GDM1 (cell line): ENCODE data around the gene CRPPA.
"Not testable (repeated sequence)": the region's sequence is repeated elsewhere in the genome, so short reads cannot be mapped to it uniquely, and the experiment has no call there.

Experiments used
- DNase-seq: peaks from one replicate; lab custom pipeline; 2025; lab: John Stamatoyannopoulos, UW

Gene CRPPA

DNA sequence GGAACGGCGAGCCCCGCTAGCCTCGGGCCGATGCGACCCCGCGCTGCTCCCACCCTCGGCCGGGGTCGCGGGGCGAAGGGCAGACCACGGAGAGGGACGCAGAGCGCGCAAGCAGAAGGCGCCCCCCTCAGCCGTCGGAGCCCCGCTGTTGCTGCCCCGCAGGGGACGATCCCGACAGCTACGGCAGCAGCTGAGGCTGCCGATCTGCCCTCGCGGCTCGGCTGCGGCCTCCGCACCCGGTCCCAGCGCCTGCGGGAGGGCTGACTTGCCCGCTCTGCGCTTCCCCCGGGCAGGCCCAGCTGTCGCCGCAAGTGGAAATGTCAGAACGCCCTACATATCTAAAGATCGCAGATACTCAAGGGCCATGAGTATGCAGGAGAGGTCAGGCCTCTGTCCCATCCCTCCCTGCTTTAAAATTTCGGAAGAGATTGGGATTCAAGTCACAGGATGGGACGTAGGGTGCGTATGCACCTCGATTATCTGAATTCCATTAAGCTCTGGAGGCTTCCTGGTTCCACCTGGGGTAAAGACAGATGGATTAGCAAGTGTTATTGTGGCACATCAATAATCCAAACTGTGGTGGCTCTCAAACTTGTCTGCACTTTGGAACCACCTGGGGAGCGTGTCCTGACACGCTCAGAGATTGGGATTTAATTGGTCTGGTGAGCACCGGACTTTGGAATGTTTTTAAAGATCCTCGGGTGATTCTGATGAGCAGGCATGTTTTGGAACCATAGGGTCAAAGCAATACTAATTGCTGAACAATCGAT is at the start of gene CRPPA:
TSS of gene CRPPA (minus strand) at position 206 of the 770 bp plus-strand sequence. CDS start 216 bp downstream, outside the sequence.
- DNase-seq, result no peak

GRCh38 chr7:16465469-16466361 is 44.4 kb upstream of the CRPPA start, which contains the start of gene SOSTDC1:
Gene SOSTDC1, minus strand, starts transcription at chr7:16465738. Its CDS starts 70 bp downstream, at chr7:16465668.
- peak; percentile 16 for DNase-seq

DNA sequence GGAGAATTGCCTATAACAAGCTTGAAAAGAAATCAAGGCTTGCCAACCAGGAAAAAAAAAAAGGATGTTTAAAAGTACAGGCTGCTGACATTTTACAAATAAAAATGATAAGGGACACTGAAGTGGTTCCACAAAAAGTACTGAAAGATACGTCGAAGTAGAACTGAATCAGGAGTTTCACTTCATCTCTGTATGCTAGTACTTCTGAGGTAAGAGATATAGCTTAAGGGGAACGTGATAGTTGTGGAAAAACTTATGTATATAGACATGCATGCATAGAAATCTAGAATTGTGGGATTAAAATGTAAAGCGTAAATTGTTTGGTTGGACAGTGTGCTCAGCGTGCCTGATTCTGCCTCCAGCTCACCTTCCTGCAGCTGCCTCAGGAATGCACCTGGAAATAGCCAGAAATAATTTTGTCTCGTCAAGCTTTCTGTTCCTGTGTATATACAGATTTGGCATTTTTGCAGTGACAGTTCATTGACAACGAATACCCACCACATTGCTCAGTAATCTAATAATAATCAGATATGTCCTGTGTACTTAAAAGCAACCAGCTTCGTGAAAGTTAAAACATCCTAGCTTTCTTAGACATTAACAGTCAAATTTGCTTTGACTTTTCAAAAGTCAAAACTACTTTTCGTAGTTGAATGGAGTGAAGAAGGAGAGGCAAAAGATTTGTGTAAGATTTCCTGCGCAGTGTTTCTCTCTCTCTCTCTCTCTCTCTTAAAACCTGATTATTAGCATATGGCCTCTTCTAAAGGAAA is 42.8 kb upstream of the CRPPA start:
- no peak for DNase-seq

DNA sequence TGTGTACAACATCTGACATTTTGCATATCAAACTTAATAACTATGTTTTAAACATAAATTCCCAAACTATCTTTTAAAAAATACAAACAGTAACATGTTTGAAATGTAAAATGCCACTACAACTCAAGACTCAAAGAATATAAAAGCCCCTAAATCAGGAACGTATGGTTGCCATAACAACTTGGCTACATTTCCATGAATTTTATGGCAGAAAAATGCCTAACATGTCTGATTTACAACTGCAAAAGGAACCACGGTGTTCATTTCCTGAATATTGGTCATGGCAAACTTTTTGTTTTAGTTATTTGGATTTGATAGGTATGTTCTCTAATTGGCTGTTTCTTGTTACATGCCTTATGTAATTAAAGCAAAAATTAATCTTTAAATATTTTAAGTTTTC is 42.2 kb upstream of the CRPPA start:
- no peak for DNase-seq

DNA sequence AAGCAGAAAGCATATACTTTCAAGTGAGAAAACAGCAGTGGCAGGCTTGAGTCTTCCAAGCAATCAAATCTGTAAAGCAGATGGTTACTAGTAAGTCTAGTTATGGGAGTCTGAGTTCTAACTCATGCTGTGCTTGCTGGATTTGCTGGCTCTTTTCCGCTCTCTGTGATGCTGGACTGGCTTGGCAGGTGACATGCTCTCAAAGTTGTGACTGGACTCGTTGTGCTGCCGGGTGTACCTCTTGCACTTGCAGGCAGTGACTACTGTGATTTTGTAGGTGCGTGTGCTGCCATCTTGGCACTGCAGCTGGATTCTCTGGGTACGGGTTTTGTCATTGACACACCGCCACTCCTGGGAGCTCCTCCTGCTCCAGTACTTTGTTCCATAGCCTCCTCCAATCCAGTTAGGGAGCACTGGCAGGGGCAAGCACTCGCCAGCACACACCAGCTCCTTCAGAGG is 41.1 kb upstream of the CRPPA start:
- no peak for DNase-seq

DNA sequence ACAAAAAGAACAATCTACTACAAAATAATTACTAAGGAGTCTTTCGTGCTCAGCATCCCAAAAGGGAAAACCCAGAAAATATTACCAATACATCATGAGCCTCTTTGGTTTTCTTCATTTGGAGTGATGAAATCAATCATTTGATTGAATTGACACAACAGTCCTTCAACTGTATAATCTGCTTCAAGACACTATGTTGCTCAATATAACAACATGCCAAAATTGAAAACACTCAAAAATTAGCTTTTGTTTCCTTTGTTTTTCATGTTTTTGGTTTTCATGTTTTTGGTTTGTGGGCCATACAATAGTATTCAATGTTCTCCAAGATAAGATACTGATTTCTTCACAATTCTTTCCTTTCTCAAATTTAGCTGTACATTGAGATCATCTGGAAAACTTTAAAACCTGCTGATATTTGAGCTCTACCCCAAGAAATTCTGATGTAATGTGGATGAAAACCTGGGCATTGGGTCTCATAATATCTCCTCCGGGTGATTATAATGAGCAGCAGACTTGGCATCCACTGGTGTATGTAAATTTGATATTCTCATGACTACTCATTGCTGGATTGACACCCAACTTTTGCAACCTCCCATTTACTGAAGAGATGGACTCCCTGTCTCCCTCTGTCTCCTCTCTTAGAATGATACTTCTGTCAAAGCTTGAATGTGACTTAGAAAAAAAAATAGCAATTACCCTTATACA is 39.6 kb upstream of the CRPPA start:
- no peak for DNase-seq

- not testable (repeated sequence) for DNase-seq
Measured at GRCh38 chr7:16456303-16456702, 35.0 kb upstream of the CRPPA start.

DNA sequence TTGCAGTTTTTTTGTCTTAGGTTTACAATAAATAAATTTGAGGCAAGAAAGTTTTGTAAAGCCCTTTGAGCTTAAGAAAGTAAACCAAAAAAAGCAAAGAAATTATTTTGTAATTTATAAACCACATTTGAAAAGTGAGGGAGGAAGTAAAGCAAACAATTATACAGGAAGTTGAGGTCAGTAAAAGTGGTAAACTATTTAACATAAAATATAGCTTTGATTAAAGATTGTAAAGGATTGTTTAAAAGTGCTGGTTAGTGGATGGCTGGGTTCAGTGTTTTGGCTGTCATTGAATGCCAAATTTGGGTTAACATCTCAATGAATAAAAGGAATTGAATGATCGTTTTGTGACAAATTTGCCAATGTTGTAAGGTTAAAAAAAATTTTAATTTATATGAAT is 34.3 kb upstream of the CRPPA start:
- DNase-seq, result no peak

DNA sequence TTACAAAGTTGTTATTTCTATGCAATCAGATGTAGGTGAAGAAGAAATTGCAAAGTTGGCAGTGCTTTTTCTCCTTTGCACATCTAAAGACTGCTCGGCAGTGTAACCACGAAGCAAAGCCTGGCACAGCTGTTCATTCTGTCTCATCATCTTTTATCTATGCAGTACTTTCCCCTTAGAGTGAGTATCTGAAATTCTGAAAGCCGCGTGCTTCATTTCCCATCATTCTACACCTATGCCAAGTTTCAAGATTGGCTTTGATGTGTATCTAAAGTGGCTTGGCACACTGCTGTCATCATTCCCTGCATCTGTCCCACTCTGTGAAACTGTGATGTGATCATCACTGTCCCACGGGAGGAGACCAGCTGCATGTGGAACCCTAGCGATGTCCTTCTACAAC is 29.0 kb upstream of the CRPPA start:
- DNase-seq, result no peak

DNA sequence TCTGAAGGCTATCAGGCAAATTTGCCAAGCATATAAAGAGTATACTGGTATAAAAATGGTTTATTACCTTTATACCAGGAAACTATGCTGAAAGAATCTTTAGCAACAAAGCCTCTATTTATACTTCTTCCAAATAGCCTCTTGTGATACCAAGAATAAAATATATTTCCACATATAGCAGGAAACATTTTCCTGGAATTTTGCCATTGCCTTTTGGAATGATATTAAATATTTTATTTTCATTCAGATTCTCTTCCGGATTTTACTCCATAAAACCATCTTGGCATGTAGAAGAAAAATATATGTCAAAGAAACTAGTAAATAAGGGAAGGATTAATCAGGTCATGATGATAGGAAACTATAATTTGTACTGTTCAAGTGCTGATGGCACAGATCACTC is 26.5 kb upstream of the CRPPA start:
- DNase-seq, result no peak

DNA sequence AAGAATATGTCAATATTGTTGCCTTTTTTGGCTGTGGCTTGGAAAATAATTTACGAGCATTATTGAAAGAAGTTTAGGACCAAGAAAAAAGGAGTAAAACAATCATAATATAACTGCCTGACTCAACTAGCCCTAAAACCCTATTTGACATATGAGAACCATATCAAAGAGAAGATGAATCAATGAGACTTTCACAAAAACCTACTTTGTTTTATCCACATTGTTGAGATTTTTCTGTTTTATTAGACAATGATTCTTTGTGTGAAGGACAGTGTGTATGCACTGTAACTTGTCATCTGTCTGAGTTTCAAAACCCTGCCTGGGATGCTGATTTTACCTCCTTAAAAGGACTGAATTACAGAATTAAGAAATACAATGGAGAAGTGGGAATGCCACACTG is 25.2 kb upstream of the CRPPA start:
- DNase-seq, result no peak

- not testable (repeated sequence) for DNase-seq
Measured at GRCh38 chr7:16443871-16444270, 22.5 kb upstream of the CRPPA start.

DNA sequence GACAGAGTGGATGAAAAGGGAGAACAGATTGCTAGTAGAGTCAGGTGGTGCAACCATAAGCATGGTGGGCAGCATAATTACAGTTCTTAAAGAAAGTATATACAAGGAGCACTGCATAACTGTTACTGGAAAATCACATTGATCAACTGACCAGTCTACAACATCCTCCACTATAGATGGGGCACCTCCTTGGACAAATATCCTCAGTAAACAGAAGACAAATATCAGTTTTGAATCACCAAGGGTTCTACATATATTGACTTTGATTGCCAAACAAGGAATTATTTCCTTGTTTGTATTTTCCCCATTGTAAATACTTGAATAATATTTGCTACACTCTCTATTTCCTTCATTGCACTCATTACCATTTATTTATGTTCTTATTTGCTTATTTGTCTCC is 17.6 kb upstream of the CRPPA start:
- no peak for DNase-seq

DNA sequence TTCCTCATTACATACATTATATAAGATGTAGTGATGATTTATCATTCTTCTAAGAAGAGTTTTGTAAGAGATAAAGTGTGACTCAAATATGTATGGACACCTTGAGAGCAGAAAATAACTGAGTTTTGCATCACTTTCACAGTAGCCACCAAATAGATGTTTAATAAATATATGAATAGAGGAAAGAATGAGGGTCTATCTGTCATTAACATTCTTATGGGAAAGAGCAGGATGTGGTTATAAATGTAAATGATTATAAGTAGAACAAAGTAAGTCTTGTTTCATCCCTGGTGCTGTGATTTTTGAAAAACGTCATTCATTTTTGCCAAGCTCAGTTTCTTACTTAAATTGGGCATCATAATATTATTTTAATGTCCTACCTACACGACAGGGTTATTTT is 15.0 kb upstream of the CRPPA start:
- DNase-seq, result no peak

GRCh38 chr7:16433568-16434122 is 12.3 kb upstream of the CRPPA start:
- no peak for DNase-seq

GRCh38 chr7:16432425-16432731 is 11.0 kb upstream of the CRPPA start:
- no peak for DNase-seq

DNA sequence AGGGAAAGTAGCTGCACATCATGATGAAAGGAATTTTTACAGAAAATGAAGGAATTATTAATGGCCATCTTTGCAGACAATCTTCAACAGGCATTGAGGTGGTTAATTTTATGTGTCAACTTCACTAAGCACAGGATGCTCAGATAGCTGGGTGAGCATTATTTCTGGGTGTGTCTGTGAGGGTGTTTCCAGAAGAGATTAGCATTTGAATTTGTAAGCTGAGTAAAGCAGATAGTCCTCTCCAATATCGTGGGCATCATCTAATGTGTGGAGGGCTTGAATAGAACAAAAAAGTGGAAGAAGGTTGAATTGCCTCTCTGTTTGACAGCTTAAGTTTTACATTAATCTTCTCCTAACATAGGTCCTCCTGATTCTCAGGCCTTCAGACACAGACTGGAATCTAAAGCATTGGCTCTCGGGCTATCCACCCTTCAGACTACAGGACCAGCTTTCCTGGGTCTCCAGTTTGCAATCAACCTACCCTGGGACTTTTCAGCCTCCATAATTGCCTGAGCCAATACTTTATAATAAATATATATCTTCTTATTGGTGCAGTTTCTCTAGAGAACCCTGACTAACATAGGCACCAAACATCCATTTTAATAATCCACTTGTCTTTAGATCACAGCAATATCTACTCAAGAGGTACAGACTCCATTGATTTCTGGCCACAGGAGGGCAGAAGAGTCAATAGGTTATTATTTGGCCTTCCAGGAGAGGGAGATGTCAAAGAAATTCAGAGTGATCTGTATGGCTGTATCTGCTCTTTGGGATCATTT is 10.5 kb upstream of the CRPPA start:
- DNase-seq, result no peak

DNA sequence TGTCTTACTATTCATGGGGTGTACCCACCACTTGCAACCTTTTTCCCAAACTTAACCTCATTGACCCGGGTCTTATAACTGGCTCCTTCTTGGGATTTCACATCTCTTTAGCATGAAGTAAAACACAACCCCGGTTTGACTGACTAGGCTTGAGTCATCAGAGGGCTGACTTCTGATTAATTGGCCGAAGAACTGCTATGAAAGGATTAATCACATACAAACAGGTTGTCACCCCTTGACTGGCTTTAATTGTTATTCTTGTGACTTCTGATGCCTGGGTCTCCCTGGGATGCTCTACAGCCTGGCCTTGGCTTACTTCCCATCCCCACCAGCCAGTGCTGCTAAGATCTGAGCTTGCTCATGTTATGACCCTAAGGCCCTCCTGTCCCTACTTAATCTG is 8.8 kb upstream of the CRPPA start:
- no peak for DNase-seq

DNA sequence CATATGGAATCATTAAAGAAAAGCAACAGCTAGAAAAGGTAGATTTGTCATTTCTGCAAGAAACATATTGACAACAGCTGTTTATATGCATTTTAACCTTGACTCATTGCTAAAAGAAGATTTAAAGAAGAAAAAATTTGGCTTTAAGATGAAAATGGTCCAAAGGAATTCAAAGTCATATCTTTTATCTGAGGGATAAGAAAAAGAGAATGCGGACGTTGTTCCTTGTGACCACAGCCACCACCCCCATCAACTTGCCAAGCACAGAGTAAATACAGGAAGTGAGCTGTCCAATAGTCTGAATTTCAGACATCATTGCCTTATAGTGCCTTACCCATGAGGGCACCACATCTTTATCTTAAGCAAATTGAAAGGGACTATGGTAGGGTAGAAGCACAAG is 7.3 kb upstream of the CRPPA start:
- DNase-seq, result no peak

- DNase-seq, result no peak
Measured at GRCh38 chr7:16428182-16428581, 6.8 kb upstream of the CRPPA start.

GRCh38 chr7:16423761-16424160 is 2.4 kb upstream of the CRPPA start:
- DNase-seq, result no peak
